BLaER1 (cell line): ENCODE measurements around the gene SMARCC1.
"Not testable (repeated sequence)": the region's sequence is repeated elsewhere in the genome, so short reads cannot be mapped to it uniquely, and the experiment has no call there.

ENCODE experiments used
- H3K27ac ChIP-seq: shearing (Covaris generic); formaldehyde crosslinking; 2 replicates; pipeline ENCODE4 v1.8.1; 2022
- H3K27me3 ChIP-seq: shearing (Covaris generic); formaldehyde crosslinking; 2 replicates; pipeline ENCODE4 v1.8.1; 2022
- H3K36me3 ChIP-seq: shearing (Covaris generic); formaldehyde crosslinking; 2 replicates; pipeline ENCODE4 v1.8.1; 2022
- H3K4me1 ChIP-seq: shearing (Covaris generic); formaldehyde crosslinking; 2 replicates; pipeline ENCODE4 v1.8.1; 2022
- H3K4me2 ChIP-seq: shearing (Covaris generic); formaldehyde crosslinking; 2 replicates; pipeline ENCODE4 v1.8.1; 2022
- H3K4me3 ChIP-seq: shearing (Covaris generic); formaldehyde crosslinking; 2 replicates; pipeline ENCODE4 v1.8.1; 2022
- H3K9ac ChIP-seq: shearing (Covaris generic); formaldehyde crosslinking; 2 replicates; pipeline ENCODE4 v1.8.1; 2022
- H3K9me3 ChIP-seq: shearing (Covaris generic); formaldehyde crosslinking; 2 replicates; pipeline ENCODE4 v1.8.1; 2022
- H4K20me1 ChIP-seq: shearing (Covaris generic); formaldehyde crosslinking; 2 replicates; pipeline ENCODE4 v1.8.1; 2022
- Cebpa-rat ChIP-seq: shearing (Covaris generic); IDR thresholded peaks from 2 replicates; pipeline ENCODE4 v1.8.1; 2022

Gene SMARCC1

DNA sequence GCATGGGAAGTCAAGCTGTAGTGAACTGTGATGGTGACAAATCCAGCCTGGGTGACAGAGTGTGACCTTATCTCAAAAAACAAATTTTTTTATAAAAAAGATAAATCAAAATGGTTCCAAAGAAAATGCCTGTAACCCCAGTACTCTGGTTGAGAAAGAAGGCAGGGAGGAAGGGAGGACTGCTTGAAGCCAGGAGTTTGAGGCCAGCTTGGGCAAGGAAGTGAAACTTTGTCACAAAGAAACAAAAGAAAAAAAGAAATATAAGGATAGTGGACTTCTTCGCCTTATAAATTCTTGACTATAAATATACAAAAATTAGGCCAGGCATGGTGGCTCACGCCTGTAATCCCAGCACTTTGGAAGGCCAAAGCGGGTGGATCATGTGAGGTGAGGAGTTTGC lies 34.1 kb downstream of the SMARCC1 start:
- TF ChIP-seq Cebpa-rat = no peak
- Histone ChIP-seq H3K4me1 (no peaks in the 10 kb centered on the region), H3K27me3 (no peaks in the 10 kb centered on the region), H3K9ac (no peak overlapping the region), H3K36me3 (peaks cover 98% of the 10 kb centered on the region), H3K27ac (no peak overlapping the region), H3K9me3 (no peaks in the 10 kb centered on the region), H4K20me1 (peaks cover 100% of the 10 kb centered on the region), H3K4me2 (no peak overlapping the region), H3K4me3 (no peak overlapping the region)

DNA sequence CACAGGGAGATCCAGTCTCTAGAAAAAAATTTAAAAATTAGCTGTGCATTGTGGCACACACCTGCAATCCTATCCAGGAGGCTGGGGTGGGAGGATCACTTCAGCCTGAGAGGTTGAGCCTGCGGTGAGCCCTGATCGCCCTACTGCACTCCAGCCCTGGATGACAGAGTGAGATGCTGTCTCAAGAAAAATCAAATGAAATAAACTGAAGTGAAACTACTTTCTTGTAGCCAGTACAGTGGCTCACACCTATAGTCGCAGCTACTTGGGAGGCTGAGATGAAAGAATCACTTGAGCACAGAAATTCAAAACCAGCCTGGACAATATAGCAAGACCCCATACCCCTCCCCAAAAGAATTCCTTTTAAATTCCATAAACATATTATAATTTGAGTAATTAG lies 35.4 kb downstream of the SMARCC1 start:
- H3K4me3 ChIP-seq = no peak overlapping the region
- no peak overlapping the region for H3K9ac ChIP-seq
- peaks cover 98% of the 10 kb centered on the region for H3K36me3 ChIP-seq
- no peaks in the 10 kb centered on the region for H3K27me3 ChIP-seq
- no peak overlapping the region for H3K4me2 ChIP-seq
- H3K27ac ChIP-seq = no peak overlapping the region
- H3K9me3 ChIP-seq = no peaks in the 10 kb centered on the region
- no peaks in the 10 kb centered on the region for H3K4me1 ChIP-seq
- H4K20me1 ChIP-seq = peaks cover 100% of the 10 kb centered on the region
- no peak for TF ChIP-seq Cebpa-rat

DNA sequence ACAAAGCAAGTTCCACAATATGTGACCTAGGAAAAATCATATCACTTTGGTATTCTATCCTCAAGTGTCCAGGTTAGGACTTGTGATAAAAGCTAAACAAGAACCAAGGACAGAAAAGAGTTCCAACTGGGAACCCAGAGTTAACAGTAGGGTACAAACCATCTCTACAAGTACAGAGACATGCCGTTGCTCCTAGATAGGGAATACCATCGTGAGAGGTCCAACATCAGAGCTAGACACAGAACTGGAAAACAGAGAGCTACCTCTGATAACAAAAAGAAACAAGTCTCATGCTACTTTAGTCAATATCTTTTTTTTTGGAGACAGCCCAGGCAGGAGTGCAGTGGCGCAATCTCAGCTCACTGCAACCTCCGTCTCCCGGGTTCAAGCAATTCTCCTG lies 37.8 kb downstream of the SMARCC1 start:
- Histone ChIP-seq H3K9me3 (no peaks in the 10 kb centered on the region), H3K4me1 (no peaks in the 10 kb centered on the region), H3K4me2 (no peak overlapping the region), H4K20me1 (peaks cover 100% of the 10 kb centered on the region), H3K36me3 (peaks cover 98% of the 10 kb centered on the region), H3K4me3 (no peak overlapping the region), H3K27me3 (no peaks in the 10 kb centered on the region), H3K9ac (no peak overlapping the region), H3K27ac (no peak overlapping the region)
- no peak for TF ChIP-seq Cebpa-rat

DNA sequence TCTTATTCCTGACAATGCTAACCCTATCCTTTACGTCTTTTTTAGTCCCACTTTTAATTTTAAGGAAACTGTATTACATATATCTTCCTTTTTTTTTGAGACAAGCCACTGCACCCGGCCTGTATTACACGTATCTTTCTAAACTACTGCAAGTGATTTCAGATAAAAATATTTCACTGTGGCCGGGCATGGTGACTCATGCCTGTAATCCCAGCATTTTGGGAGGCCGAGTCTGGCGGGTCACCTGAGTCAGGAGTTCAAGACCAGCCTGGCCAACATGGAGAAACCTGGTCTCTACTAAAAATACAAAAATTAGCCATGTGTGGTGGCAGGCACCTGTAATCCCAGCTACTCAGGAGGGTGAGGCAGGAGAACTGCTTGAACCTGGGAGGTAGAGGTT lies 38.3 kb downstream of the SMARCC1 start:
- H3K27ac ChIP-seq, H3K27me3 ChIP-seq, H3K9ac ChIP-seq, H3K4me2 ChIP-seq, H3K4me1 ChIP-seq, H3K9me3 ChIP-seq, H3K4me3 ChIP-seq: not testable (repeated sequence)
- Histone ChIP-seq H4K20me1 (peaks cover 100% of the 10 kb centered on the region), H3K36me3 (peaks cover 100% of the 10 kb centered on the region)

DNA sequence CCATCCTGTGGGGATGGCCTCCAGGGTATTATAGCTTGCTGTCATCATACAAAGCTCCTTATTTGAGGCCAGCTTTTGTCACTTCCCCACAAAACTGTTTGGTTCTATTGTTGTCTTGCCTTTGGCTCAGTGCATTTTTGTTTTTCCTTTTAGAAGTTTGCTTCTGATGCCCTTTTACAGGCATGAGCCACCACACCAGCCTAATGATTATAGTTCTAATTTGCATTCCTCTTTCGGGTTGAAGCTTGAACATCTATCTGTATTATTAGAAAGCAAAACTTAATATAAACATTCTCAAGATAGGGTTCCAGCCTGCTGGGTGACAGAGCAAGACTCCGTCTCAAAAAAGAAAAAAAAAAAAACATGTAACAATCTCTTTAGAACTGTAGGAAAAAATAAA lies 39.8 kb downstream of the SMARCC1 start:
- H4K20me1 ChIP-seq = peaks cover 100% of the 10 kb centered on the region

DNA sequence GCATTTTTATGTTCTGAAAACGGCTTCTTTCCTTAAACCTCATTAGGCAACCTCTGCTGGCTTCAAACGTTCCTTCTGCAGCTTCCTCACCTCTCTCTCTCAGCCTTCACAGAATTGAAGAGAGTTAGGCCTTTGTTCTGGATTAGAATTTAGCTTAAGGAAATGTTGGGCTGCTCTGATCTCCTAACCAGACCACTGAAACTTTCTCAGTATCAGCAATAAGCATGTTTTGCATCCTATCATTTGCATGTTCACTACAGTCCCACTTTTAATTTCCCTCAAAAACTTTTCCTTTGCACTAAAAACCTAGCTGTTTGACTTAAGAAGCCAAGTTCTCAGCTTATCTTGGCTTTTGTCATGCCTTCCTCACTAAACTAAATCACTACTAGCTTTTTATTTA lies 49.5 kb downstream of the SMARCC1 start:
- Histone ChIP-seq H4K20me1 (peaks cover 80% of the 10 kb centered on the region), H3K9me3 (peaks cover 19% of the 10 kb centered on the region), H3K4me1 (no peaks in the 10 kb centered on the region), H3K4me2 (no peak overlapping the region), H3K36me3 (peaks cover 100% of the 10 kb centered on the region), H3K9ac (no peak overlapping the region), H3K27ac (no peak overlapping the region), H3K4me3 (no peak overlapping the region), H3K27me3 (no peaks in the 10 kb centered on the region)
- no peak for TF ChIP-seq Cebpa-rat

More for the DNA sequence above, 39.8 kb downstream of the SMARCC1 start:
- no peak overlapping the region for H3K4me3 ChIP-seq
- no peaks in the 10 kb centered on the region for H3K4me1 ChIP-seq
- no peaks in the 10 kb centered on the region for H3K9me3 ChIP-seq
- H3K9ac ChIP-seq = no peak overlapping the region
- no peaks in the 10 kb centered on the region for H3K27me3 ChIP-seq
- no peak for TF ChIP-seq Cebpa-rat
- no peak overlapping the region for H3K27ac ChIP-seq
- H3K4me2 ChIP-seq = no peak overlapping the region
- H3K36me3 ChIP-seq = peaks cover 100% of the 10 kb centered on the region

DNA sequence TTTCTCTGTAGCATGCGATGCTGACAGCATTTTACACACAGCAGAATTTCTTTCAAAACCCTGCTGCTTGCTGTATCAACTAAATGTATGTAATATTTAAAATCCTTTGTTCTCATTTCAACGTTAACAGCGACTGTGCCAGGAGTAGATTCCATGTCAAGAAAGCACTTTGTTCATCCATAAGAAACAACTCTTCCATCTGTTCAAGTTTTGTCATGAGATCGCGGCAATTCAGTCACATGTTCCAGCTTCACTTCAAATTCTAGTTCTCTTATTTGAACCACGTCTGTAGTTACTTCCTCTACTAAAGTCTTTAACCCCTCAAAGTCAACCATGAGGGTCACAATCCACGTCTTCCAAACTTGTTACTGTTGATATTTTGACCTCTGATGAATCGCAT lies 50.6 kb downstream of the SMARCC1 start:
- peaks cover 100% of the 10 kb centered on the region for H3K36me3 ChIP-seq
- no peaks in the 10 kb centered on the region for H3K27me3 ChIP-seq
- no peak overlapping the region for H3K27ac ChIP-seq
- H3K4me3 ChIP-seq = no peak overlapping the region
- TF ChIP-seq Cebpa-rat = no peak
- H4K20me1 ChIP-seq = peaks cover 79% of the 10 kb centered on the region
- H3K9me3 ChIP-seq = peaks cover 19% of the 10 kb centered on the region
- H3K4me2 ChIP-seq = no peak overlapping the region
- H3K4me1 ChIP-seq = no peaks in the 10 kb centered on the region
- no peak overlapping the region for H3K9ac ChIP-seq

DNA sequence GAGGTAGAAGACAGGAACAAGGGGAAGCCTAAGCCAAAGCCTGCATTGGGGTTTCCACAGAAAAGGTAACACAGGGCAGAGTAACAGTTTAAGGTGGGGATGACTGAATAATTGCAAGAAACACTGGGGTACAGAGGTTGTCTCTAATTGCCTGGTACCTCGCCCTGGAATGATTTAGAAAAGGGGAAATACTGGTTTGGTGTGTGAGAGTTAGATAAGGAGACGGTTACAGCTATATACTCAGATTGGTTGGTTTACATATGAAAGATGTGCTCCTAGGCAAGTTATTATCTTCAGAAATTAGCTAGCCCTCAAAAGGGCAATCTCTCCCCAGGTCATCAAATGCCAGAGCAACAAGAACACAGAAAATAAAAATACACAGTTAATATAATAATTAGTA lies 58.8 kb downstream of the SMARCC1 start:
- H3K36me3 ChIP-seq = peaks cover 98% of the 10 kb centered on the region
- TF ChIP-seq Cebpa-rat = no peak
- no peaks in the 10 kb centered on the region for H3K4me1 ChIP-seq
- no peaks in the 10 kb centered on the region for H3K27me3 ChIP-seq
- peaks cover 85% of the 10 kb centered on the region for H4K20me1 ChIP-seq
- H3K4me3 ChIP-seq = no peak overlapping the region
- no peak overlapping the region for H3K4me2 ChIP-seq
- H3K9me3 ChIP-seq = no peaks in the 10 kb centered on the region
- no peak overlapping the region for H3K9ac ChIP-seq
- no peak overlapping the region for H3K27ac ChIP-seq

DNA sequence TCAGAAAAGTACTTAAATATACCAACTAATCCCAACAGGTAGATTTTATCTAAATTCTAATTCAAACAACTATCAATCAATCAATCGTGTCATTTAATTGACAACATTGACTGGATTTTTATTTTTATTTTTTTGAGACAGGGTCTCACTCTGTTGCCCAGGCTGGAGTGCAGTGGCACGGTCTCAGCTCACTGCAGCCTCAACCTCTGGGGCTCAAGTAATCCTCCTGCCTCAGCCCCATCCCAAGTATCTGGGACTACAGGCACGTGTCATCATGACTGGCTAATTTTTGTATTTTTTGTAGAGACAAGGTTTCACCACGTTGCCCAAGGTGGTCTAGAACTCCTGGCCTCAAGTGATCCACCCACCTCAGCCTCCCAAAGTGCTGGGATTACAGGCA lies 64.2 kb downstream of the SMARCC1 start:
- peaks cover 97% of the 10 kb centered on the region for H3K36me3 ChIP-seq

DNA sequence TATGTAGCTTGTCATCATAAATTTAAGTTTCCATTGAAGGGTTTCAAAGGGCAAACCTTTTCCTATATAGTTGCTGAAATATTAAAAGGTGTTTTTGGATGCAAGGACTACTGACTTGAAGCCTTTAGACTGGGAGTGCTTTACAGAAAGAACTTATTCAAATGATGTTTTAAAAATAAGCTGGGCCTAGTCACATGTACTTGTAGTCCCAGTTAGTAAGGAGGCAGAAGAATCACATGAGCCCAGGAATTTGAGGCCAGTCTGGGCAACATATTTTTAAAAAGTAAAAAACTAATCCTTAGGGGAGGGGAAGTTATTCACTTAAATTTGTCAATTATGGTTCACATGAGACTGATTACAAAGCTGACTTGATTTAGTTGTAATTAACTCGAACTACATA lies 65.0 kb downstream of the SMARCC1 start:
- H3K4me2 ChIP-seq = no peak overlapping the region
- H3K36me3 ChIP-seq = peaks cover 97% of the 10 kb centered on the region
- no peak overlapping the region for H3K27ac ChIP-seq
- no peak for TF ChIP-seq Cebpa-rat
- H3K27me3 ChIP-seq = no peaks in the 10 kb centered on the region
- H3K4me1 ChIP-seq = no peaks in the 10 kb centered on the region
- no peaks in the 10 kb centered on the region for H3K9me3 ChIP-seq
- no peak overlapping the region for H3K9ac ChIP-seq
- H3K4me3 ChIP-seq = no peak overlapping the region
- H4K20me1 ChIP-seq = peaks cover 89% of the 10 kb centered on the region

More for the DNA sequence above, 64.2 kb downstream of the SMARCC1 start:
- peaks cover 89% of the 10 kb centered on the region for H4K20me1 ChIP-seq
- H3K4me2 ChIP-seq, H3K27me3 ChIP-seq, H3K4me3 ChIP-seq, H3K4me1 ChIP-seq, H3K27ac ChIP-seq, H3K9me3 ChIP-seq, H3K9ac ChIP-seq: not testable (repeated sequence)

DNA sequence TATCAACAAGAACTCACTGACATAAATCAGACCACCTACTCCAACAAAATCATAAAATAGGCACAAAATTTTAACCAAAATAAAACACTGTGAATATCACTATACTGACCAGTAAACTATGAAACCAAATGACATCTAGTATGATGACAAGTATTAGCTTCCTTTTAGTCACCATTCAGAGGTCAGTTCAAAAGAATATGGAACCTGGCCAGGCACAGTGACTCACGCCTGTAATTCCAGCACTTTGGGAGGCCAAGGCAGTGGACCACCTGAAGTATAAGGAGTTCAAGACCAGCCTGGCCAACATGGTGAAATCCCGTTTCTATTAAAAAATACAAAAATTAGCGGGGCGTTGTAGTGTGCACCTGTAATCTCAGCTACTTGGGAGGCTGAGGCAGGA lies 65.8 kb downstream of the SMARCC1 start:
- H3K9me3 ChIP-seq = no peaks in the 10 kb centered on the region
- no peaks in the 10 kb centered on the region for H3K27me3 ChIP-seq
- TF ChIP-seq Cebpa-rat = no peak
- no peaks in the 10 kb centered on the region for H3K4me1 ChIP-seq
- peaks cover 89% of the 10 kb centered on the region for H4K20me1 ChIP-seq
- H3K4me3 ChIP-seq = no peak overlapping the region
- peaks cover 97% of the 10 kb centered on the region for H3K36me3 ChIP-seq
- H3K4me2 ChIP-seq = no peak overlapping the region
- no peak overlapping the region for H3K27ac ChIP-seq
- H3K9ac ChIP-seq = no peak overlapping the region
